GM19238 (cell line): Measurements from ENCODE around the gene CYCS.
A peak's percentile ranks its signal among the peaks of the same experiment; 100 is the strongest.
"Not testable (repeated sequence)": the region's sequence is repeated elsewhere in the genome, so short reads cannot be mapped to it uniquely, and the experiment has no call there.

Source experiments
- DNase-seq: peaks from one replicate; pipeline ENCODE4 v3.0.0; 2011; ENCODE audit warnings: low spot score; ENCODE audit not compliant: insufficient read length

CYCS gene

DNA sequence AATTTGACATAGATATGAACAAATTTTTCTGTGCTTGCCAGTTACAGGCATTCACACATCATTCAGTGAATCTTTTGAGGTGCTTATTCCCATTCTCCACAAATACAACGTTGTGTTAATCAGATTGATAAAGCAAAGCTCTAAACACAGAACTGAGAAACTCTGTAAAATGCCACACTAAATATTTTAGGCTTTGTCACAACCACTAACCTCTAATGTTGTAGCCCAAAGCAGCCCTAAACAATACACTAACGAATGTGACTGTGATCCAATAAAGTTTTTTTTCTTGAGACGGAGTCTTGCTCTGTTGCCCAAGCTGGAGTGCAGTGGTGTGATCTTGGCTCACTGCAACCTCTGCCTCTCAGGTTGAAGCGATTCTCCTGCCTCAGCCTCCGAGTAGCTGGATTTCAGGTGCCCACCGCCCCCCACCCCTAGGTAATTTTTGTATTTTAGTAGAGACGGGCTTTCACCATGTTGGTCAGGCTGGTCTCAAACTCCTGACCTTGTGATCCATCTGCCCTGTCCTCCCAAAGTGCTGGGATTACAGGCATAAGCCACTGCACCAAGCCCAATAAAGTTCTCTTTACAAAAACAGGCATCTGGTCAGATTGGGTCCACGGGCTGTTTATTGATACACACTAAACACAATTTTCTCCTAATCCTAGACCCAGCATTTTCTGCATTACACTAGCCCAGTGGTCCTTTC, 6.9 kb downstream of the CYCS start:
- no peak for DNase-seq

DNA sequence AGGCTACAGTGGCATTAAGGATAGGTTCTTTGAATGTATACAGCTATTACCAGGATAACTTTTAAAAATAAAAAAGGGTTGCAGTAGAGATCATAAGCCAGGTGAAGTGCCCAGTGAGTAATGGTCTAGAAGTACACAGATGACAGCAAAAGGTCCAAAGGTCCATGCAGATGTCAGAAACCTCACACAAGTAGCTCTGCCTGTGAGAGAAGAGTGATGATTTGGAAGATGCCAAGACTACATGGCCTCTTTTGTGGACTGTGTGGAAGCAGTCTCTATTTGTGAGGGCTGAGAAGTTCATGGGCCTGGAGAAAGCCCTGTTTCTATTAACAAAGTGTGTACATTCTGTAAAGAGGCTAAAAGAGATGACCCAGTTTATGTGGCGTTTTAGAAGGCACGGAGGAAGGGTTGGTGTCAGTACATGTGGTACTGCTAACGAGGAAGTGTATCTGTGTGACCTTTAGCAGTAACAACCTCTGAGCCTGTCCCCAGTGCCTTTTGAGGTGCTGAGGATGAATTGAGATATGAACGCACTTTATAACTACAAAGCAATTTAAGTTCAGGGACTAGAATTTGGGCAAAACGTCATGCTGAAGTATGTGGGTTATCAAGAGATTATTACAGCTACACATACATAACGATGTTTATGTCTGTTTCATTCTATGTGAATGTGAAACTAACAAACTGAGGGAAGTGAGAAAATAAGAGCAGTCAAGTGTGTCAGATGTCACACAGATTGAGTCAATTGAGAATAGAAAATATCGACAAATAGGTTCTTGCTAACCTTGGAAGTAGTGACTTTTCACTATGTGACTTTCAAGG, 7.6 kb downstream of the CYCS start:
- peak; percentile 31 for DNase-seq

DNA sequence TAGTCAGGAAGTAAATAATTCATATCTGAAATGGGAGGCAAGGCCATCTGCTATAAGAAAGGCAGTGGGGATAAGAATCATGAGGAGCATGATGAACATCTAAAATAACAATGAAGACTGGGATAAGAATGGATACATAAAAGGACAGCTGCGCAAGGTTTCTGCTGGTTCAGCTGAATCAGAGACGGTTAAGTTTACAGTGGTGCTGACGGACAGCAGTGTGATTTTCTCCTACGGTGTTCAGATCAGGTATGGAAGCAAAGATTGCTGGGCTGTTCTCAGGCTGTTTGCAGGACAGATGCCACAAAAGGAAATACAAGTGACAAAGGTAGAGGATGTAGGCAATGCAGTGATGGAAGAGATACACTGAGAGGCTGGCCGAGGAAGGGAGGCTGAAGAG, 8.4 kb downstream of the CYCS start:
- DNase-seq: no peak

DNA sequence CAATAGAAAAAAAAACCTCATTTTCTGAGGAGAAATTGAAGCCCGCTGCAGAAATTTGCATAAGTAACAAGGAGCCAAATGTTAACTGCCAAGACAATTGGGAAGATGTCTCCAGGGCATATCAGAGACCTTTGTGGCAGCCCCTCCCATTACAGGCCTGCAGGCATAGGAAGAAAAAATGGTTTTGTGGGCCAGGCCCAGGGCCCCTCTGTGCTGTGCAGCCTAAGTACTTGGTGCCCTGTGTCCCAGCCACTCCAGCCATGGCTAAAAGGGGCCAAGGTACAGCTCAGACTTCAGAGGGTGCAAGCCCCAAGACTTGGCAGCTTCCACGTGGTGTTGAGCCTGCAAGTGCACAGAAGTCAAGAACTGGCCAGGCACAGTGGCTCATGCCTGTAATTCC, 14.5 kb downstream of the CYCS start:
- not testable (repeated sequence) for DNase-seq

DNA sequence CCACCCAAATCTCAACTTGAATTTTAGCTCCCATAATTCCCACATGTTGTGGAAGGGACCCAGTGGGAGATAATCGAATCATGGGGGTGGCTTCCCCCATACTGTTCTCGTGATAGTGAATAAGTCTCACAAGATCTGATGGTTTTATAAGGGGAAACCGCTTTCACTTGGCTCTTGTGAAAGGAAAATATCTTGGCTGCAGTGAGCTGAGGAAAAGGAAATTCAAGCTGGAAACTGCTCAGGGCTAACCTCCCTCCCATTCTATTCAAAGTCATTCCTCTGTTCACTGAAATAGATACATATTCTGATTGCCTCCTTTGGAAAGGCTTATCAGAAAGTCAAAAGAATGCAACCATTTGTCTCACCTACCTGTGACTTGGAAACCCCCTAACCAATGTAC, 15.8 kb downstream of the CYCS start:
- DNase-seq: no peak

DNA sequence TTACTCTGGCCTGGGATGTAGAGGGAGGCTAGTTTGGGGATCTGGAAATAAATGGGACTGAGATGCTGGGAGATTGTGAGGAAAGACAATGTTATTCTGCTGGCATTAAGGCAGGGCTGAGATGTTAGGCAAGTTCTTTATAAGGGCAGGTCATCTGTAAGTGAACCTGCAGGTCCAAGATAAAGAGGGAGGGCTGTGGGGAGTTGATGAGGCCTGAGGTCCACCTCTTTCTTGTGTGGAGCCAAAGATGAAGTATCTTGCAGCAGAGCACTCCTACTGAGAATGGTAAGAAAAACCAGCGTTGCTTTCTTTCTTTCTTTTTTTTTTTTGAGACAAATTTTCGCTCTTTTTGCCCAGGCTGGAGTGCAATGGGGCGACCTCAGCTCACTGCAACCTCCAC, 19.1 kb downstream of the CYCS start:
- no peak for DNase-seq

DNA sequence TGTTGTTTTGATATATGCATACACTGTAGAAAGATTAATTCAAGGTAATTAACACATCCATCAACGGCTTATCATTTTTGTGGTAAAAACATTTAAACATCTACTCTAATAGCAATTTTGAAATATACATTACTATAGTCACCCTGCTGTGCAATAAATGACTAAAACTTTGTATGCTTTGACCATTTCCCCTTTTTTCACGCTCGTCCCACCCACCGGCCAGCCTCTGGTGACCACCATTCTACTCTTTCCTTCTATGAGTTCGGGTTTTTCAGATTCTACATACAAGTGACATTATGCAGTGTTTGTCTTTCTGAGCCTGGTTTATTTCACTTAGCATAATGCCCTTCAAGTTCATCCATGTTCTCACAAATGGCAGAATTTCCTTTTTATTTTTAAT, 21.3 kb downstream of the CYCS start:
- no peak for DNase-seq

DNA sequence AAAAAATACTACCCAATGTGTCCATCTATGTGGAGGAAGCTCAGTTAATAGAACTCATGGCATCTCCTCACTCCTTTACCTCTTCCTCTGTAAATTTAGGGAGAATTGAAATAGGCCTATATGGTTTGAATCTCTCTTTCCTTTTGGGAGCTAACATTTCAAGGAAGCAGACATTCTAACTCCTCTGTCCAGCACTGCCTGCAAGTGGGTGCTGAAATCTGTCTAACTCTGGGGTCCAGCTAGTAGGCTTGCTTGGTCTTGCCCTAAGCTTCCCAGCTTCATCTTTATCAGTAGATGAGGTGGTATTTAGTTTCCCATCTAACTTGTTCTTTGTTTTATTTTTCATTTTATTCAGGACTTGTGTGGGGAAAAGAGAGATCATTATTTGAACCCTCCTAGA, 23.2 kb downstream of the CYCS start:
- no peak for DNase-seq

DNA sequence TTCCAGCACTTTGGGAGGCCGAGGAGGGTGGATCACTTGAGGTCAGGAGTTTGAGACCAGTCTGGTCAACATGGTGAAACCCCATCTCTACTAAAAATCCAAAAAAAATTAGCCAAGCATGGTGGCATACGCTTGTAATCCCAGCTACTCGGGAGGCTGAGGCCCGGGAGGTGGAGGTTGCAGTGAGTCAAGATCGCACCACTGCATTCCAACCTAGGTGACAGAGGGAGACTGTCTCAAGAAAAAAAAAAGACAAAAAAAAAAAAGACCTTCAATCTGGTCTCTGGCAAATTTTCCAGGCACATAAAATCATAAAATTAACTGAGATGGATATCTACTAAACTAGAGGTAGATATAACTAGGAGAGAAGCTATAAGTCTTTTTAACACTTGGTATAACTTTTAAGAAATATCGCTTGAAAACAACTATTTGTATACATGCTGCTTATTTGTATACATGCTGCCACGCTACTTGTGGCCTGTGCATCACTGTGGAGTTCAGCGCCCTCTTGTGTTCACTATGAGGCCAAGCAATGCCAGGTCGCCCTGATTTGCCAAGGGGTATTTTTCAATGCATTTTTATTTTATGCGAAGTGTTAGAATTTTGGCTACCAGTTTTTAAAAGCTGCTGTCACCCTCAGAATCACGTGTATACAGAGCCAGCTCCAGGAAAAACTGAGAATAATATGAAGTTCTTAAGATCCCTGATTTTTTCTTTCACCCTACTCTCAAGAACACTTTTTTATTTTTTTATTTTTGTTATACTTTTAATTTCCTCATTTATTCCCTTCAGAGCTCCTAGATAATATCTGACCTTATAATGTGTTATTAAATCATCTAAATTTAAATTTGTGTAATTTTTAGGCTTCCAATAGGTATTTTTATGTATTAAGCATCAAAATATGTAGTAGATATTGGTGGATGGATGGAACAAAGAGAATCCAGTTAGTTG, 26.7 kb downstream of the CYCS start:
- DNase-seq: peak; percentile 51

DNA sequence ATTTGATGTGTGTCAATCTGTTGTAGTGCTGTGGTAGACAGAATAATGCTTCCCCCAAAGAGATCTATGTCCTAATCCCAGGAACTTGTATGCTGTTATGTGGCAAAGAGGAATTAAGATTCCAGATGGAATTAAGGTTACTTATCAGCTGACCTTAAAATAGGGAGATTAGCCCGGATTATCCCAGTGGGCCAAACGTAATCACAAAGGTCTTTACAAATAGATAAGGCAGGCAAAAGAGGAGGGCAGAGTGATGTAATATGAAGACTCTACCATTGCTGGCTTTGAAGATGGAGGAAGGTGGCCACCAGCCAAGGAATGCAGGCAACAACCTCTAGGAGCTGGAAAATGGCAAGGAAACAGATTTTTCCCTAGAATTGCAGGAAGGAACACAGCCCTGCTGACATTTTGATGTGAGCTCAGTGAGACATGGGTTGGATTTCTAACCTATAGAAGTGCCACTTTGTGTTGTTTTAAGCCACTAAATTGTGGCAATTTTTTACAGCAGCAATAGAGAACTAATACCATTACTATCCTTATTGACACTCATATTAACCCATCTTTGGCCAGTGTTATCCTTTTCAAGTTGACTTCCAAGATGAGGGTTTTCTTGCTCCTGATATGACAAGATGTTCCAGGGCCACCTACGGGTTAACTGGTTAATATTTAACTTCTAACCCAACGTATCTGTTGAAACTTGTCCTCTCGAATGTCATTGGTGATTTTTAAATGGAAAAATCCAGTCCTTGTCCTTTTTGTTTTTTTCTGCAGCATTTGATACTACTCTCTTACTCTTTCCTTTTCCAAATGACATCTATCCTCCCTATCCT, 29.3 kb downstream of the CYCS start:
- no peak for DNase-seq

DNA sequence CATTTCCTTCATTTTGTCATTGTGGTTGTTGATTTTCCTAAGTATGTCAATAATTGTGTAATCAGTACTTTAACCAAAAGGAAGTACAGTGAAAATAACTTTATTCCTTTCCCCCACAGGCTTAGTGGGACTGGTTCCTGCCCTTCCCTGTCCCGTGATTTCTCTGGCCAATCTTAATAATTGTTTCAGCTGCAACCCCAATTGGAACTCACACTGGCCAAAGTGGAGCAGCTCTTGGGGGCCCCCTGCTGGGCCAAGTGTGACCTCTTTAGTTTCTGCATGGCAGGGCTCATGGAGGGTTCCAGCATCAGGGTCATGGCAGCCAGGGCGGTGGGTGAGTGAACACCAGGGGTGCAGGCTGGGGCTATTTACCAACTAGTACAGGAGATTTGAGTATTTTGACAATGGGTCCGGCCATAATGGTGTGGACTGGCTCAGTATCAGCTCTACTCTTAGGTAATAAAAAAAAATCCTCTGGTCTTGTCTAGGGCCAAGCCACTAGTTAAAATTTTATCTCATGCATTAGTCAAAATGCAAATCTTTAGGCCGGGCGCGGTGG, 31.7 kb downstream of the CYCS start:
- peak; percentile 63 for DNase-seq

DNA sequence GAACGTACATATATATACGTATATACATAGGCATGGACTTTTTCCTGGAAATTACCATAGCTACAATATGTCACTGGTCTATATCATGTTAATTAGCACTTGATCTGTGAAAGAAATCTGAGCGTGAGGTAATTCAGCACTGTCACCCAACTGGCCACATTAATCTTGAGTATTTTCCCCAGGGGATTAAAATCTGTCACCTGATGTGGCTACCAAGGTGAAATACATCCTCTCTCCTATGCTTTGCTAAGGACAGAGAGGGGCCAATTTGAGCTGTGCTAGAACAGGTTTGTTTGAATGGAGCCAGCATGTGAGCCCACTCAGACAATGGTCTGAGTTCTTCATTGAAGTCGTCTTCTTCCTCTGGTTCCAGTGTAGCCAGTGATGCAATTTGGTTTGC, 33.3 kb downstream of the CYCS start:
- DNase-seq: no peak

DNA sequence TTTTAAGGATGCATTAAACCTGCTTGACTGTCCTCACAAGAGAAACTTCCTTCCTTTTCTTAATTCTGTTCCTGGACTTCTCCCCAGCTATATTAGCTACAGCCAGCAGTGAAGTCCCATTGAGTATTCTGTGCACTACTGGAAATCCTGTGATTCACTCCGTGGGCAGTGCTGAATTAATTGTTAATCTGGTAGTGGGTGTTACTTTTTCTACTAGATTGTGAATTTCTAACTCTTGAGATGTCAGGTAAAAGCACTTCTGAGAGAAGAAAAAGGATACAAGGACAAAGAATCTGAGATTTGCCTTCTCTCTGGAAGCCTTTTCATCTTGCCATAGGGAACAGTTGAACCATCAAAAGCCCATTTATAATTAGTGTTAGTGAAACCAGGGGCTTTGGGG, 33.9 kb downstream of the CYCS start:
- DNase-seq: no peak

DNA sequence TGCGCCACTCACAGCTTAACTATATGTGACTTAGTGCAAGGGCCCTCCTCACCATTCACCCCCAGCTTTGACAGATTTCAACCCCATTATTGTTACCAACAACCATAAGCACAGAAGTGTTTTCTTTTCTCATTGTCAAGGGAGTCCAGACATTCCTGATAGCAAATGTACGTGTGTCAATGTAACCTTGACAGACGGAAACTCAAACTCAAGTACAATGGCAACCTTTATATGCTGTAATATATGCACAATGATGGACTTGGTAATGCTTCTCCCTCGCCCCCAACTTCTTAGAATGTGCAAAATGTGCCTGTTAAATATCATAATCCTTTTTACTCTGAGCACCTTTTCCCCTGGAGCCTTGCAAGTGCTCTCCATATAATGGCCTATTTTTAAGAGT, 34.7 kb downstream of the CYCS start:
- DNase-seq: no peak

DNA sequence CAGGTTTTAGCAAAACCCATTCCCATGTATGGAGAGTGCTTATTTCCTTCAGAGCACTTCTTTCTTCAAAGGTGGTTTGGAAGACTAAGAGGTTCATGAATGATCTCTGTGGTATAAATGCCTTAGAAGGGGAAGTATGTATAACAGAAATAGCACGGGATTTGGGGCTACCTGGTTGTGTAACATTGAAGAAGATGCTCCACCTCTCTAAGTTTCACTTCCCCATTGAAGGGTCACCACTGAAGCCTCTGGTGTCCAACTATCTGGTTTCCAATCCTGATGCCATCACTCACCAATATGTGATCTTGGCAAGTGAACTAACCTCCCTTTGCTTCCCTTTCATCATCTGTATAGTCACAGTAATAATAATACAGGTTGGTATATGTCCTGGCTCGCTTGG, 37.2 kb downstream of the CYCS start:
- DNase-seq: peak; percentile 15

DNA sequence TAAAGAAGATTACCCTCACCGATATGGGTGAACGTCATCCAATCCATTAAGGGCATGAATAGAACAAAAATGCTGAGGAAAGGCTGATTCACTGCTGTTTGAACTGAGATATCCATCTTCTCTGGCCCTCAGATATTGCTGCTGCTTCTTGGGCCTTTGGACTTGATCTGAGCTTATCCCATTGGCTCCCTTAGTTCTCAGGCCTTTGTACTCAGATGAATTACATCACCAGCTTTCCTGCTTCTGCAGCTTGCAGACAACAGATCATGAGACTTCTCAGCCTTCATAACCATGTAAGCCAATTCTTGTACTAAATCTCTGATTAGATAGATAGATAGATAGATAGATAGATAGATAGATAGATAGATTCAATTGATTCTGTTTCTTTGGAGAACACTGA, 40.2 kb downstream of the CYCS start:
- no peak for DNase-seq

DNA sequence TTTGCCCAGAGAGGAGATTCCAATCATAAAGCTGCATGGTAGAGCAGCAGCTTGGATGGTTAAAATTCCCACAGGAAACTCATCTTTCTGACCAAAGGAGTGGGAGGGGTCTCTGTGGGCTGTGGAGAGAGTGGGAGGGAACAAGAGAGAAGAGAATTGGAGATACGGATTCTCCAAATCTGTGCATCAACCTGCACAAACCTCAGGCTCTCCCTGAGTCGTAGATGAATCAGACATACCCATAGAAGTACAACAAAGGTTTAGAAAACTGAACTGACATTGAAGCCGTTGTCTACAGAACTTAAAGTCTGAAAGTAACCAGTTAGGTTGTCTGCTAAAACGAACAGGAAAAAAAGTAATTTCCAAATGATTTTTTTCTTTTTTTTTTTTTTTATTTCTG, 41.9 kb downstream of the CYCS start:
- no peak for DNase-seq

DNA sequence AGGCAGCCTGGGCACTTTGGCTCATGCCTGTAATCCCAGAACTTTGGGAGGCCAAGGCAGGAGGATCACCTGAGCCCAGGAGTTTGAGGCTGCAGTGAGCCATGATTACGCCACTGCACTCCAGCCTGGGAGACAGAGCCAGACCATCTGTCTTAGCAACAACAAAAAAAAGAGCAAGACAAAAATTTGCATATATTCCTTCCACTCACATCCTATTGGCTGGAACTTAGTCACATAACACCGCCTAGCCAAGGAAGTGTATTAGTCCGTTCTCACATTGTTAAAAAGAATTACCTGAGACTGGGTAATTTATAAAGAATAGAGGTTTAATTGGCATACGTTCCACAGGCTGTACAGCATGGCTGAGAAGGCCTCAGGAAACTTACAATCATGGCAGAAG, 43.0 kb downstream of the CYCS start:
- DNase-seq: not testable (repeated sequence)

DNA sequence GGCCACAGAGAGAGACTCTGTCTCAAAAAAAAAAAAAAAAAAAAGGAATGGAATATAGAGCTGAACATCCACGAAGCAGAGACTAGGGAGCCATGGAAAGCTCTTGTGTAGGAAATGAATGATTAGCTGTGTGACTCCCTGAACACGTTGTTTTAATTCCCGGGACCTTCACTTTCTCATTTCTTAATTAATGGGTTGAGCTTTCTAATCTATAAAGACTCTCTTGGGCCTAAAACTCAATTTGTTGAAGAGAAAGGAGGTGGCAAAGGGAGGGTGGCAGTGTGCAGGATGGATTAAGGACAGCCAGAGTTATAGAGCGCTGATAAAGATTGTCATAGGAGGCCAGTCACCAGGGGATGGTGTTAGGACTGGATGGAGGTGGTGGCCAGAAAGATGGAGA, 48.0 kb downstream of the CYCS start:
- DNase-seq: no peak

DNA sequence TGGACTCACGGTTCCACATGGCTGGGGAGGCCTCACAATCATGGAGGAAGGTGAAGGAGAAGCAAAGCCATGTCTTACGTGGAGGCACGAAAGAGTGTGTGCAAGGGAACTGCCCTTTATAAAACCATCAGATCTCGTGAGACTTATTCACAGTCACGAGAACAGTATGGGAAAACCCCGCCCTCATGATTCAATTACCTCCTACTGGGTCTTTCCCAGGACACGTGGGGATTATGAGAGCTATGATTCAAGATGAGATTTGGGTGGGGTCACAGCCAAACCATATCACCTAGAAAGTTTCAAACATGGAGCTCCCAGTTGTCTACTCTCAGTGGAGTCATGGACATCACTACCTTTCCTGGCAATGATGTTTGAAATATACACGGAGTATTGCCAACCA, 49.6 kb downstream of the CYCS start:
- DNase-seq: no peak

DNA sequence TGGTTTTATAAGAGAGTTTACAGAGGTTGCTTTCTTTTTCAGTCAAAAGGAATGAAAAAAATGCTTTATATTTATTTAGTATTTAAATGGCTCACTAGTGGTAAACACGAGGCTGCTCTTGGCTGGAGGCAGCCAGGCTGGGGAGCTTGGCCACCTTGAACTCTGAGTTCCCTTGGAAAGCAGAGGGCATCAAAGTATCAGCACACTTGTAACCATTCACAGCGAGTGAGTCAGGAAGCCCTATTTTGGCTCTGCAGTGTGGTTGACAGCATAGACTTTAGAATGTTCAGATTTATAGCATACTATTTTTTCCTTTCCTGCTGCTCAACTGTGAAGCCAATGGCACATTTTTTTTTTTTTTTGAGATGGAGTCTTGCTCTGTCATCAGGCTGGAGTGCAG, 51.6 kb downstream of the CYCS start:
- no peak for DNase-seq
